ENCODE results near the gene DENND1A.

GRCh38 chr9:123614306-123615263, 315.3 kb downstream of the DENND1A start:
- TF ChIP-seq GATA3 (IDR thresholded peaks at IDR 0.05; ENCODE audit: low read depth, low read length) (no peak), GATA2 (IDR thresholded peaks at IDR 0.05; ENCODE audit: low read depth, low read length) (no peak)

Data from SH-SY5Y (cell line).